SK-N-SH (cell line): ENCODE results near the gene CDKL5. TPM values are rescaled to one million over a fixed set of nuclear protein-coding genes. Genes with fewer than 3 reads are reported as not detected.
A peak's percentile ranks its signal among the peaks of the same experiment; 100 is the strongest.

Experiments
- CTCF ChIA-PET: fragments of 300-600, 350-600 bp; formaldehyde crosslinking; extraction: SDS; loops from one replicate; lab custom pipeline; 2021; lab: Yijun Ruan, JAX
- POLR2A ChIA-PET: fragments of 350-600 bp; sonication (Branson Sonifier 250); formaldehyde crosslinking; extraction: SDS; loops from one replicate; lab custom pipeline; 2020; ENCODE audit warnings: antibody characterized with exemption, inconsistent platforms; lab: Yijun Ruan, JAX
- DNase-seq: peaks from one replicate; pipeline ENCODE4 v3.0.0; 2012
- H2AFZ ChIP-seq: fragments of 200-600 bp; sonication (generic); 2 replicates; pipeline ENCODE4 v1.8.1; 2016; ENCODE audit warnings: antibody characterized with exemption, mild to moderate bottlenecking, low read depth
- H3F3A ChIP-seq: fragments of 200-600 bp; sonication (generic); replicated peaks from 2 replicates; pipeline ENCODE3; 2016; ENCODE audit warnings: antibody characterized with exemption, mild to moderate bottlenecking; ENCODE audit not compliant: insufficient read depth
- H3K27ac ChIP-seq, 2 experiments: fragments of 200-500 bp in 1 of 2; fragments of 200-600 bp in 1 of 2; sonication (Bioruptor generic) in 1 of 2; sonication (generic), shearing (Covaris generic) in 1 of 2; 2 replicates each; pipeline versions ENCODE4 v1.5.1 to v1.6.1; 2014 to 2016; ENCODE audit warnings: low read depth in 2 of 2, inconsistent platforms in 1 of 2, low read length in 1 of 2, mild to moderate bottlenecking in 1 of 2, mixed read lengths in 1 of 2
- H3K27me3 ChIP-seq: fragments of 200-600 bp; sonication (generic), shearing (Covaris generic); 2 replicates; pipeline ENCODE4 v1.6.1; 2016; ENCODE audit warnings: mixed run types; ENCODE audit not compliant: insufficient read depth
- H3K36me3 ChIP-seq, 2 experiments: fragments of 200-500 bp in 1 of 2; fragments of 200-600 bp in 1 of 2; sonication (Bioruptor generic) in 1 of 2; sonication (generic) in 1 of 2; replicated peaks in 1 of 2; 2 replicates each; pipeline versions ENCODE3 to v1.5.1; 2014 to 2016; ENCODE audit warnings: low read length in 1 of 2, mild to moderate bottlenecking in 1 of 2; ENCODE audit not compliant: insufficient read depth in 2 of 2, control insufficient read depth in 1 of 2
- H3K4me1 ChIP-seq, 2 experiments: fragments of 200-500 bp in 1 of 2; fragments of 200-600 bp in 1 of 2; sonication (Bioruptor generic) in 1 of 2; sonication (generic), shearing (Covaris generic) in 1 of 2; 2 replicates each; pipeline versions ENCODE4 v1.5.1 to v1.6.1; 2014 to 2016; ENCODE audit warnings: low read depth in 1 of 2, low read length in 1 of 2, mixed run types in 1 of 2; ENCODE audit not compliant: insufficient read depth in 2 of 2, control insufficient read depth in 1 of 2
- H3K4me2 ChIP-seq: fragments of 200-600 bp; sonication (generic), shearing (Covaris generic); 2 replicates; pipeline ENCODE4 v1.6.1; 2017; ENCODE audit warnings: mixed run types
- H3K4me3 ChIP-seq, 2 experiments: fragments of 200-500 bp in 1 of 2; fragments of 200-600 bp in 1 of 2; sonication (Bioruptor generic) in 1 of 2; sonication (generic), shearing (Covaris generic) in 1 of 2; 2 replicates each; pipeline versions ENCODE4 v1.5.1 to v1.8.1; 2014 to 2016; ENCODE audit warnings: low read depth in 2 of 2, inconsistent platforms in 1 of 2, low read length in 1 of 2, mild to moderate bottlenecking in 1 of 2, mixed read lengths in 1 of 2, moderate library complexity in 1 of 2
- H3K79me2 ChIP-seq: fragments of 200-600 bp; sonication (generic); 2 replicates; pipeline ENCODE4 v1.8.1; 2017; ENCODE audit warnings: mild to moderate bottlenecking; ENCODE audit not compliant: insufficient read depth
- H3K9ac ChIP-seq: fragments of 200-600 bp; sonication (generic); 2 replicates; pipeline ENCODE4 v1.6.1; 2017; ENCODE audit warnings: mixed run types
- H3K9me2 ChIP-seq: fragments of 200-600 bp; sonication (generic); 2 replicates; pipeline ENCODE4 v1.6.1; 2017; ENCODE audit warnings: mixed run types
- H3K9me3 ChIP-seq: fragments of 200-600 bp; sonication (generic); 2 replicates; pipeline ENCODE4 v1.6.1; 2017; ENCODE audit warnings: mixed run types, mild to moderate bottlenecking, moderate library complexity
- H4K20me1 ChIP-seq: fragments of 200-600 bp; sonication (generic); 2 replicates; pipeline ENCODE4 v1.6.1; 2017; ENCODE audit warnings: mild to moderate bottlenecking, mixed run types; ENCODE audit not compliant: insufficient read depth
- ELF1 ChIP-seq: IDR thresholded peaks from 2 replicates; pipeline ENCODE4 v1.4.0; 2012
- FOSL2 ChIP-seq: IDR thresholded peaks from 2 replicates; pipeline ENCODE4 v1.4.0; 2012; ENCODE audit warnings: low read depth, mild to moderate bottlenecking, moderate library complexity, borderline replicate concordance
- FOXM1 ChIP-seq: IDR thresholded peaks from 2 replicates; pipeline ENCODE4 v1.4.0; 2012; ENCODE audit warnings: low read depth, mild to moderate bottlenecking
- GABPA ChIP-seq: IDR thresholded peaks from 2 replicates; pipeline ENCODE4 v1.4.0; 2012; ENCODE audit warnings: low read depth, mild to moderate bottlenecking
- IRF3 ChIP-seq: fragments of 150-350 bp; IDR thresholded peaks from 2 replicates; pipeline ENCODE4 v1.6.1; 2016; ENCODE audit warnings: mild to moderate bottlenecking, low read depth, low read length
- JUND ChIP-seq: IDR thresholded peaks from 2 replicates; pipeline ENCODE4 v1.4.0; 2012
- MAX ChIP-seq: IDR thresholded peaks from 2 replicates; pipeline ENCODE4 v1.4.0; 2012; ENCODE audit warnings: low read depth
- MEF2A ChIP-seq: IDR thresholded peaks from 2 replicates; pipeline ENCODE4 v1.4.0; 2012; ENCODE audit warnings: low read depth, borderline replicate concordance
- MXI1 ChIP-seq: IDR thresholded peaks from 2 replicates; pipeline ENCODE4 v1.6.1; 2012; ENCODE audit warnings: mild to moderate bottlenecking, low read depth, low read length, improper control_type of control experiment
- NFIC ChIP-seq: IDR thresholded peaks from 2 replicates; pipeline ENCODE4 v1.4.0; 2012; ENCODE audit warnings: borderline replicate concordance
- NRF1 ChIP-seq: IDR thresholded peaks from 2 replicates; pipeline ENCODE4 v1.6.1; 2012; ENCODE audit warnings: low read depth, mild to moderate bottlenecking, low read length
- RFX5 ChIP-seq: IDR thresholded peaks from 2 replicates; pipeline ENCODE4 v1.6.1; 2012; ENCODE audit warnings: mild to moderate bottlenecking, improper control_type of control experiment, low read length
- SIN3A ChIP-seq: IDR thresholded peaks from 2 replicates; pipeline ENCODE4 v1.6.1; 2012; ENCODE audit warnings: low read depth, mild to moderate bottlenecking, low read length, moderate library complexity, borderline replicate concordance
- TAF1 ChIP-seq: IDR thresholded peaks from 2 replicates; pipeline ENCODE4 v1.6.1; 2012; ENCODE audit warnings: low read depth, mild to moderate bottlenecking, low read length, moderate library complexity, borderline replicate concordance
- TCF12 ChIP-seq: IDR thresholded peaks from 2 replicates; pipeline ENCODE4 v1.4.0; 2012
- USF2 ChIP-seq: fragments of 150-350 bp; IDR thresholded peaks from 2 replicates; pipeline ENCODE4 v1.6.1; 2017; ENCODE audit warnings: antibody characterized with exemption, low read length, low read depth, borderline replicate concordance
- ZBTB33 ChIP-seq: IDR thresholded peaks from 2 replicates; pipeline ENCODE4 v1.4.0; 2012; ENCODE audit warnings: low read depth, borderline replicate concordance
- WGBS: methylation state at CpG from one replicate; pipeline ENCODE4 v1.1.6; 2017; ENCODE audit warnings: low lambda C conversion rate; 5-methylcytosine and 5-hydroxymethylcytosine counted together
- polyA plus RNA-seq, 3 experiments: library from polyadenylated mRNA; depleted of rRNA; stranded (reverse); fragments of >200 nt; gene quantifications; 2 replicates each; pipeline ENCODE4 v1.2.3, GENCODE V29; 2012

Gene CDKL5
- polyA plus RNA-seq, 1 of the 3 experiments (the other 2 are of a cell fraction), result 1.3 TPM

DNA sequence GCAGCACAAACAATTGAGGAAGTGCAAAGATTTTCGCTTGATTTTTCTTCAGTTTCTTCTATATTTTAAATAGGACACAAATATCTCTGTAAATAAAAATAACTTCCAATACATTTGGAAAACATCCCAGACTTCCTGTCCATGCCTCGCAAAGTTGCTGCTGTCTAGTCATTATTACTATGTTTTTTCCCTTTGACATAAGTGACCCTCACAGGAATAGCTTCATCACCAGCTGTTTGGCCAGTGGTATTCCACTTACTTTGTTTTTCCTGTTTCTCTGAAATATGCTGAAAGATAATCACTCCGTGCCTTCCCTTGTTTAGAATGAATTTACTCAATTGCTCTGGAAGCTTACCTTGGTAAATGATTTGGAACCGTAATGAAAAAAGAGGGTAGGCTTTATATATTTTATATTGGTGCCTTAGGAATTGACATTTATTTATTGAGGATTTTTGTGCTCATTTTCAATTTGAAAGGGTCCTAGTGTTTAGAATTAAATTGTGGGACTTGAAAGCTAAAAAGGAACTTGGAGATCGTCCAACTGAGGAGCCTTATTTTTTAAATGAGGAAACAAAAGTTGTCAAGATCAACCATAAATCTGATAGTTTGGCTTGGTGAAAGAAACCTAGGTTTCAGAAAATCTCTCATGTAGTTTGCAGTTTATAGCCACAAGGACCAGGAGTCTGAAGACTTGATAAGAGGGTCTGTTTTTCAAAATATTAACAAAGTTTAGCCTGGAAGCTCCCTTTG, 65.6 kb downstream of the CDKL5 start:
- no peaks in the 10 kb centered on the region; a peak in 3 of 4 replicates for H3K4me1 ChIP-seq
- H3K9me2 ChIP-seq, result no peaks in the 10 kb centered on the region
- no peak overlapping the region for H3K4me2 ChIP-seq
- no peaks in the 10 kb centered on the region for H3K9me3 ChIP-seq
- no peak overlapping the region for H2AFZ ChIP-seq
- no peaks in the 10 kb centered on the region for H3F3A ChIP-seq
- no peak for DNase-seq
- 47% methylated on average over 5 of the region's 5 CpGs for WGBS
- H3K9ac ChIP-seq, result no peak overlapping the region
- TF ChIP-seq NFIC, result no peak
- no peak for TF ChIP-seq RFX5
- TF ChIP-seq, all 33 proteins: peak for 0
- ChIA-PET POLR2A (no interaction called here), CTCF (interaction anchor here (0.8 to 1.4 kb wide), 3 partner anchors 19 to 26 kb away, joined by 3 to 4 read pairs (median 3); no protein-coding TSS in a partner anchor)
- Histone ChIP-seq H4K20me1 (no peaks in the 10 kb centered on the region), H3K79me2 (no peaks in the 10 kb centered on the region), H3K27ac (peak overlapping the region in 1 of 2 experiments; percentile 48; a peak in 1 of 4 replicates), H3K36me3 (no peaks in the 10 kb centered on the region), H3K4me3 (no peak overlapping the region), H3K27me3 (no peaks in the 10 kb centered on the region)

DNA sequence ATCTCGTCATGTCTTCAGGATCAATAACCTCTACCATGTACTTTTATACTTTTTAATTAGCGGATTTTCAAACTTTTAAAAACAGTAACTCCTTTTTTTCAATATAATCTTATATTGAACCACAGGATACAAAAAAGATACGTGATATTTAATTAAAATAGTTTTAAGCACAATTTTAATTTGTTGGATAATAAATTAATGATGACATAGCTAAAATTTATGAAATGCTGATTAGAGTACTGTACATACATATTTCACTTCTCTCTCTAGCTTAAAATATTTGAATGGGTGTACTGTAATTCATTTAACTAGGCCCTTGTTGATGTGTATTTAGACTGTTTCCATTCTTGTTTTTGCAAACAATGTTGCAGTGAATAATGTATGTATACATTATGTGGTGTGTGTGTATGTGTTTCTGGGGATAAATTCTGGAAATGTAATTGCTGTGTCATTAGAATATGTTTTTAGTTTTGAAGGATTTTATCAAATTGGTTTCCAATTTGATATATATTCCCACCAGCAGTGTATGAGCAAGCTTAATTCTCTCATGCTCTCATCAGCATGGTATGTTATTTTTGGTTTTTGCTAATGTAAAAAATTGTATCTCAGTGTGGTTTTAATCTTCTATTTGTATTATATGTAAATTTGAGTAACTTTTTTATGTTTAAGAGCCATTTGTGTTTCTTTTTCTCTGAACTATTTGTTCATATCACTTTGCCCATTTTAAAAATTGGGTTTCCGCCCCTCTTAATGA, 66.4 kb downstream of the CDKL5 start:
- Histone ChIP-seq H3K27ac (peak overlapping the region in 1 of 2 experiments; percentile 48; a peak in 1 of 4 replicates), H3K36me3 (no peaks in the 10 kb centered on the region), H3F3A (no peaks in the 10 kb centered on the region), H3K4me3 (no peak overlapping the region), H4K20me1 (no peaks in the 10 kb centered on the region), H3K4me2 (no peak overlapping the region), H3K4me1 (no peaks in the 10 kb centered on the region; a peak in 3 of 4 replicates), H2AFZ (no peak overlapping the region), H3K27me3 (no peaks in the 10 kb centered on the region), H3K9me3 (no peaks in the 10 kb centered on the region), H3K9ac (no peak overlapping the region), H3K79me2 (no peaks in the 10 kb centered on the region), H3K9me2 (no peaks in the 10 kb centered on the region)
- no peak for TF ChIP-seq USF2
- no peak for TF ChIP-seq TAF1
- no peak for TF ChIP-seq JUND
- no peak for TF ChIP-seq IRF3
- TF ChIP-seq GABPA, result no peak
- no peak for TF ChIP-seq FOSL2
- TF ChIP-seq MEF2A, result no peak
- no peak for TF ChIP-seq NFIC
- no peak for TF ChIP-seq ELF1
- no peak for TF ChIP-seq NRF1
- no peak for TF ChIP-seq FOXM1
- no peak for TF ChIP-seq TCF12
- TF ChIP-seq MXI1, result no peak
- no peak for TF ChIP-seq SIN3A
- TF ChIP-seq ZBTB33, result no peak
- TF ChIP-seq MAX, result no peak
- TF ChIP-seq RFX5, result no peak
- 52% methylated on average over 4 of the region's 4 CpGs for WGBS
- no peak for DNase-seq
- ChIA-PET POLR2A (no interaction called here), CTCF (interaction anchor here (0.8 to 1.3 kb wide), 2 partner anchors 22 to 26 kb away, joined by 3 read pairs; no protein-coding TSS in a partner anchor)
